NCI-H146 (cell line): ENCODE results near the gene ENSA.
A peak's percentile ranks its signal among the peaks of the same experiment; 100 is the strongest.
"Not testable (repeated sequence)": the region's sequence is repeated elsewhere in the genome, so short reads cannot be mapped to it uniquely, and the experiment has no call there.

Source experiments
- DNase-seq: peaks from one replicate; lab custom pipeline; 2025; lab: John Stamatoyannopoulos, UW

The ENSA gene

DNA sequence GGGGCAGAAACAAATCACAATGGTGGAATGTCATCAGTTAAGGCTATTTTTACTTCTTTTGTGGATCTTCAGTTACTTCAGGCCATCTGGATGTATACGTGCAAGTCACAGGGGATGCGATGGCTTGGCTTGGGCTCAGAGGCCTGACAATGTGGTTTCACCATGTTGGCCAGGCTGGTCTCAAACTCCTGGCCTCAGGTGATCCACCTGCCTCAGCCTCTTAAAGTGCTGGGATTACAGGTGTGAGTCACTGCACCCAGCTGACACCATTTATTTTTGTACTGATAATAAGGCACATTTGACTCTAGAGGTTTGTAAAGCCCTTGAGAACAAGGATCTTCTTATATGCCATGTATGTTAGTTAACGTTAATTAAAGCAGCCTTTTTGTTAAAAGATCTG lies 48.4 kb downstream of the ENSA start:
- DNase-seq: not testable (repeated sequence)

DNA sequence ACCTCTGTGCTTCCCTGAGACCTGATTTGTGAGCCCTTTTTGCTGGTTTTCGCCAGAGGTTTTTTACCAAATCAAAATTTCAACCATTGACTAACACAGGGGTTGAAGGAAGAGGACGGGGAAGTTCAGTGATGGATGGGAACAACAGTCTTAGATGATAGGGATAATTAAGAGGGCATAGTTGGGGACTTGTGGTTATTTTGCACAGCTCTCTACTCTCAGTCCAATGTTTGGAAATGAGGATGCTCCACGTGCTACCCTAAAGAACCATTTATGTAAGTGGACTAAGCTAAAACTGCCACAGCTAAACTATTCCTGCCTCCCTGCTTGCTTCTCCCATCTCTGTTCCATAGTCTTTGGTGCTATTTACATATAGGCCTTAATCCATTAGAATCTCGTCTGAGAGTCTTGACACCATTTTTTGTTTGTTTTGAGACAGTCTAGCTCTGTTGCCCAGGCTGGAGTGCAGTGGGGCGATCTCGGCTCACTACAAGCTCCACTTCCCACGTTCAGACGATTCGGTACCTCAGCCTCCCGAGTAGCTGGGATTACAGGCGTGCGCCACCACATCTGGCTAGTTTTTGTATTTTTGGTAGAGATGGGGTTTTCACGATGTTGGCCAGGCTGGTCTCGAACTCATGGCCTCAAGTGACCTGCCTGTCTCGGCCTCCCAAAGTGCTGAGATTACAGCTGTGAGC lies 49.3 kb downstream of the ENSA start:
- no peak for DNase-seq

DNA sequence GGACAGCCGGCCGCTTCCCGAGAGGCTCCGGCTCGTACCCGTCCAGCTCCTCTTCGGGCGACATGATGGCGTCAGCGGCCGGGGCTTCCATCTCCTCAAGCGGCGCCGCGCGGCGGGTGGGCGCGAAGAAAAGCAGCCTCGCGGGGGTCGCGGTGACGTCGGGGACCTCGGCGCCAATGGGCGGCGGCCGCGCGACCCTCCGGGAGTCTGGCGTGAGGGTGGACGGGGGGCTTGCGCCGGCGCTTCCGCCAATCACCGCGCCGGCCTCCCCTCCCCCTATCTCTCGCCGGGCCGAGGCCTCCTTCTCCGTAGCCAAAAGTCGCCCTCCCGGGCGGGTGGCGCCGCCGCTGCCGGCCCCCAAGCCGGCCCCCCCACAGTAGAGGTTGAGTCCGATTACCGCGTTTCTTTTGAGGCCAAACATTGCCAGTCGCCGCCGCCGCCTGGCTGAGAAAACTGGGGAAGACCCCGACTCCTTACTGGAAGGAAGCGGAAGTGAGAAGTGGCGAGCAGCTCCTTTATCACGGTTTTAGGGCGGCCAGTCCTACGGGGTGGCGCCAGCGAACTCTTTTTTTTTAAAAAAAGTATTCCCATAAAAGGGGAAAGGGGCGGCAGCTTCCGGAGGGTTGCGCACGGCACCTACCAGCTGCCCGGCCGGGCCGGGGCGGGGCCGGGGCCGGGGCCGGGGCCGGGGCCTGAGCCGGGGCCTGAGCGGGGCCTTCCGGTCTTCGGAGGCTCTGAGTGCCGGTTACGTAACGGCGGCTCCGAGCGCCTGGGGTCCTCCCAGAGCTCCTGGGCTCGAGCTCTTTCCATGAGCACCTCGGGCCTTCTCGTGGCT lies 50.1 kb downstream of the ENSA start, which contains the start of gene MCL1:
Gene MCL1 (minus strand): TSS at position 501 of the 835 bp plus-strand sequence. CDS start 80 bp downstream, at position 421.
- DNase-seq: peak; percentile 97

DNA sequence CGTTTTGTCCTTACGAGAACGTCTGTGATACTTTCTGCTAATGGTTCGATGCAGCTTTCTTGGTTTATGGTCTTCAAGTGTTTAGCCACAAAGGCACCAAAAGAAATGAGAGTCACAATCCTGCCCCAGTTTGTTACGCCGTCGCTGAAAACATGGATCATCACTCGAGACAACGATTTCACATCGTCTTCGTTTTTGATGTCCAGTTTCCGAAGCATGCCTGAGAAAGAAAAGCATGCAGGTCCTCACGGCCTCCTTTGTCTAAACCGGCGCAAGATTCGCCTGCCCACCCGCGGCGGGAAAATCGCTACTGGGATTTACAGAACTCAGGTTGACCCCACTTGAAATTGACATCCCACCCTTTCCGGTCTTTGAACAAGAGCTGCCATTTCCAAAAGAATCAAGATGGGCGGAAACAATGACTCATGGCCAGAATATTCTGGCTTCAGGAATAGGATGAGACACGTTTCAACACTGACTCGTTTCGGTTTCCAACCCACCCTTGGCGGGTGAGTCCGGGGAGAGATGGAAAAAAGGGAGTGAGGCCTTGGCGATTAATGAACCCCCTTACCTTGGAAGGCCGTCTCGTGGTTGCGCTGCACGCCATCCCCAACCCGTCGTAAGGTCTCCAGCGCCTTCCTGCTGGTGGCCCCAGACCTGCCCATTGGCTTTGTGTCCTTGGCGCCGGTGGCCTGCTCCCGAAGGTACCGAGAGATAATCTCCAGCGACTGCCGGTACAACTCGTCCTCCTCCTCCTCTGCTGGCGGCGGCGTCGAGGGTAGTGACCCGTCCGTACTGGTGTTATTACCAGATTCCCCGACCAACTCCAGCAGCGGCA lies 50.9 kb downstream of the ENSA start:
- DNase-seq: peak; percentile 68

DNA sequence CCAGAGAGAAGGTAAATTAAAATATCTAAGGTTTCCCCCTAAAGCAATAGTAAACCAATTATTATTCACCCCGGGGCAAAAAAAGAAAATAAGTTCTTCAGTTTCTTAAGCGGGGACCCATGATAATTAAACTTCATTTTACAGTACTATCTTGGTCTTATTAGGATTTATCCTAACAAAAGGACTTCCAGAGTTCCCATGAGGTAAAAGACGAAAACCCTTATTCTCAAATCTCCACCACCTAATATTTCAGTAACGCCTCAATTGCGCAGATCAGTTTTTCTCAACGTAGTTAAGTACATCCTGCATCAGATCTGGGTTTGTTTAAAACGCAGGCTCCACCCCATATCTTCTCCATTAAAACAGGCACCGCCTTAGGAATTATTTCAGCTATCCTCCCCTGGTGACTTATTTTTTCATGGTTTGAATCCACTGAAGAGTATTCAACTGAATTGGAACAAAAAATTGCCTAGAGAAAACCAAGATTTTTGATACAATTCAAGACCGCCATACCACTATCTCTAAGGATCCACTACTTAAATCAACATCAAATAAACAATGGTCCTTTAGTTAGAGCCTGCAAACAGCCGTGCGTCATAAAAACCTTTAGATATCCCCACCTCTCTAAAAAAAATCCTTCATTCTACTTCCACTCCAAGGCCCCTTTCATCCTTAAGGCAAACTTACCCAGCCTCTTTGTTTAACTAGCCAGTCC lies 51.7 kb downstream of the ENSA start:
- peak; percentile 25 for DNase-seq

DNA sequence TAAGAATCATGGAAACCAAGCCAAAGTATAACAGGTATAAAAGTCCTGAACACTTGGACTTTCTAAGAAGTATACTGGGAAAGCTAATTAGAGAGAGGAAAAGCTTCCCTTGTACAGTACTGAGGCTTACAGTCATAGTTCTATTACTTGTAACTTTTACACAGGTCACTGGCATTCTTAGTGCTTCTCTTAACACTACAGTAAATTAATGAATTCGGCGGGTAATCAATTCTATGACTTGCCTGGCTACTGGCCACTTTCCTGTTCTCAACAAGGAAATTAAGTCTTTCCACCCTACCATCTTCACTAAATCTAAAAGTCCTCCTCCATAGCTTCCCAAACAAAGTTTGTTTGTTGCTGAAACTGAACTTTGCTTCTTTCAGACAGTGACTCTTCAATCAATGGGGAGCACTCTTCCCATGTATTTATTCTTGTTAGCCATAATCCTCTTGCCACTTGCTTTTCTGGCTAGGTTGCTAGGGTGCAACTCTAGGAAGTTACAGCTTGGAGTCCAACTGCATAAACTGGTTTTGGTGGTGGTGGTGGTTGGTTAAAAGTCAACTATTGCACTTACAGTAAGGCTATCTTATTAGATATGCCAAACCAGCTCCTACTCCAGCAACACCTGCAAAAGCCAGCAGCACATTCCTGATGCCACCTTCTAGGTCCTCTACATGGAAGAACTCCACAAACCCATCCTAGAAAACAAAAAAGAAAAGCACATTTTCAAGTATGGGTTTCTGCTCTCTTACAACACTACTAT lies 52.4 kb downstream of the ENSA start:
- DNase-seq: no peak

DNA sequence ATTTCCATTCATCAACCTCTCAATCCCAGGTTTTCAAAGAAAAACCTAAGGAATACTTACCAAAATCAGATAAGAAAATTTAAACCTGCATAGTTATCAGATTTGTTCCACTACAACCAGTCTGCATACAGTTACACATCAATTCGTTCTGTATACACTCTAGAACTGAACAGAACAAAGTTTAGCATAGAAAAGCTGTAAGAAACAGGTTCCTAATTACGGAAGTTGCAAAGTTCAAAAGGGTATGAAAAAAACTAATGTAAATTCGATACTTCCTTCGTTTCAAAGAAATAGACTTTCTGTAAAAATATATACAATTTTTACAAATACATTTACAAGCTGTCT lies 53.1 kb downstream of the ENSA start:
- DNase-seq: no peak

DNA sequence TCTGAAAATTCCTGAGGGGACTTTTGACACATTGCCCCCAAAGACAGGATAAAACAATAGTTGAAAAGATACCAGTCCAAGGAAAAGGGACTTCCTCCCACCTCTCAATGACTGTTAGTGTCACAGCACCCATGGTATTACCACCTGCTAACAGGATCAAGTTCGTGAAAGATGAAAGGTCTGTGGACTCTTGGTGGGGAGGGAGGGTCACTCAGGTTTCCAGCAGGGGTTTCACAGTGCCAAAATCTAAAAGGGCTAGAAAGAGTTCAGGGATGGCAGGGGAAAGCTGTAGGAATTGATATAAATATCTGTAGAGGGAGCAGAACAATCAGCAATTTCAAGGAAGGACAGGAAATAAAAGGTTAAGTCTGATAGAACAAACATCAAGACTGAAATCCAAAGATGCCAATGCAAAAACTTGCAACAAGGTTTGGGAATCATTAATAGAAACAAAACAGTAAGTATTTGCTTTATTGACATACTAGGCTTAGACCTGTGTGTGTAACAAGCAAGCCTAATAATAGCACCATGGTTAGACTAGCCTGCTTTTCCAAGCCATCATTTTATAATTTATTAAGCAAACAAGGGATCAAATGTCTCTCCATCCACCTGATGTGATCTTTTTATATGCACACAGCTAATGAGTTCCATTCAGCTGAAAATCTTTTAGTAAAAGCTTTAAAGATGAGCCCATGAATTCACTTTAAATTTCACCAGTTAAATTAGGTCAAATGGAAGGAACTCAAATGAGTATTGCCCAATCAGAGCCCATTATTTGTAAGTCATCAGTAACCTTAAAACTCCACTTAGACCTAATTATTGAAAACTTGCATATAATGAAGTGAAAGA lies 53.7 kb downstream of the ENSA start:
- peak; percentile 43 for DNase-seq

DNA sequence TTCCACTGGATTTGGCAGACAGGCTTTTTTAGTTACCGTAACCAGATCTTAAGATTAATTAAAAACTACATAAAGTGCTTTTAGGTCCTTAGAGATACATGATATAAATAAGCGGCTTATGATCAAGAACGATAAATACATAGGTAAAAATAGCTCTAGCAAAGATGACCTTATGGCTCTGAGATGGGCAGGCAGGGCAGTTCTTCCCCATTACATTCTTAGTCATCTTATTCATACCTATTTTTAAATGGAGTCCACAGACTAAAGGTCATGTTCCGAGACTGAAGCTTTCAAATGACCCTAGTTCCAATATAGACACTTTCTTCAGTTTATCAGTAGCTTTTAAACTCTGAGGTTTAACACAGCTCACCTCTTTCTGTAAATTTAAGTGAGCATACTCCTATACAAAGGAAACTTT lies 54.3 kb downstream of the ENSA start:
- no peak for DNase-seq

DNA sequence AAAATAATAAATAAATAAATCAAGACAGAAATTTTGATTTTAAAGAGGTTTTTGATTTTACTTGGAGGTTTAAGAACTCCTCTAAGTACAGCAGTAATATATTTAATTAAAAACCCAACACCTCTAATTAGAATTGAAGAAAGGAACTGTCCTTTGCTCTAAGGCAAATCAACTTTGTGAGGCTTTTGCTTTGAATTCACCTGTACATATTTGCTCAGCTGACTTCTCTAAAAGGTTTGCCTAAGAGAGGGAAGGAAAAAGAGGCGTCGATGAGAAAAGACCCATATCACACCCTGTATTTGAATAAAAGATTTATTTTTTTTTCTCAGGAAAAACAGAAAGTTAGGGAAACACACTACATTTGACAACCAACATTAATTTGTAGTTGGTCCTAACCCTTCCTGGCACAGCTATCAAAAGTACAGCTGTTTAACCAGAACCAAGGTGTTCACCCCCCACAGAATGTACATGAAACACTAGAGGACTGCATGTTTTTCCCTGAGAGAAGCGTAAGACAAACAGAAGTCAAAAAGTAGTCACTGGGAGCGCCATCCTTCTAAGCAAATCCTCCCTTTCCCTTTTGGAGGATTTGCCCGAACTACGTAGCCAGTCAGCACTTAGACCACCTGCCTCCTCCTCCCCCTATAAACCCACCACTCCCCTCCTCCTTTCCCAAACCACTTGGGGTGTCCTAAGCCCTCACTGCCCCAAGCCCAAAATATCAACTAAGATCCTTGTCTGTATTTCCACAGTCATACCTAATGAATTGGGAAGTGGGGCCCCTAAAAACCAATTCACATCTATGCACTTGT lies 54.9 kb downstream of the ENSA start:
- DNase-seq: peak; percentile 14

DNA sequence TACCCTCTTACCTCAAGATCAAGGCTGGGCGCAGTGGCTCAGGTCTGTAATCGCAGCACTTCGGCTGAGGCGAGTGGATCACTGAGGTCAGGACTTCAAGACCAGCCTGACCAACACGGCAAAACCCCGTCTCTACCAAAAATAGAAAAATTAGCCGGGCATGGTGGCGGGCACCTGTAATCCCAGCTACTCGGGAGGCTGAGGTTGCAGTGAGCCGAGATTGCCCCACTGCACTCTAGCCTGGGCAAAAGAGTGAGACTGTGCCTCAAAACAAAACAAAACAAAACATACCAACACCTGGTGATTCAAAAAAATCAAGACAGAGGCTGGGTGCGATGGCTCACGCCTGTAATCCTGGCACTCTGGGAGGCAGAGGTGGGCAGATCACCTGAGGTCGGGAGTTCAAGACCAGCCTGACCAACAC lies 55.8 kb downstream of the ENSA start:
- DNase-seq: not testable (repeated sequence)

DNA sequence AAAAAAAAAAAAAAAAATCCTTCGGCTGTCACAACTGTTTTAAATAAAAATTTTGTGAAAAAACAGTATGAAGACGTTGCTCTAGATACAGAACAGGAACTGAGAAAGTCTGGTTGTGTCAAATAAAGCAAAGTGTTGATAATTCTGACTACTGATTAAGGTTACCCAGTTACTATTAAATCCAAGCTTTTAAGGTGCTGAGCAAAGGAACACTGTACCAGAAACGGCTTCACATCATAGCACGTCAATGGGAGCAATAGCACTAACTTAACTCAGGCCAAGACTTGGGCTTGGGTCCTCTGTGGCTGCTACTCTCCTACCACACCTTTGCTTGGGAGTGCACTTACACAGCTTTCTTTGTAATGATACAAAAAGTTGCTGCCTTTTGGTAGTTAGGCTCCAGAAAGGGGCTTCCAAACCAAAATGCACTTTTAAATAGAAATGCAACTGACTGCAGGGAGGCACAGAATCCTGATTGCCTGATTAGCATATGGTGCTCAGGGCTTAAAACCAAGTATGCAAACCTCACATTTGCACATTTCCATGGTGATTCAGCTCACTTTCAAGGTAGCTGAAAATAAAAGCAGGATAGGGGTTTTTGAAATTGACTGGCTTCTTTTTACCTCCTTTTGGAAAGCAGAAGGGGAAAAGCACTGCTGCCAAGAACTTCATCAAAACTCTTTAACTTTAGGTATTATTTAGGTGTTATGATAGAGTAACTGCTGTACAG lies 56.3 kb downstream of the ENSA start:
- DNase-seq: no peak
